ENCODE results near the gene CEP164. TPM values are rescaled to one million over a fixed set of nuclear protein-coding genes. Genes with fewer than 3 reads are reported as not detected.

The CEP164 gene
- total RNA-seq, 4 donors from 2014 or later, result 11.3 to 45.1 (median 15.2) TPM

GRCh38 chr11:117420143-117420485 is 92.5 kb downstream of the CEP164 start:
- peak in 1 of 2 donors; percentile 83 for DNase-seq (ENCODE audit: low spot score in 2 of 2)
- TF ChIP-seq POLR2A (IDR thresholded peaks at IDR 0.05) (no peak), CTCF (IDR thresholded peaks at IDR 0.05) (no peak)
- no peak overlapping the region for H3K4me3 ChIP-seq (ENCODE audit: low read depth, poor library complexity, severe bottlenecking)
- intact Hi-C loops (cut with DNase I; ENCODE audit: low total_unique reads), result no loop called here
- 83 to 87% methylated on average over 10 of the region's 12 CpGs for WGBS, 2 donors

GRCh38 chr11:117420598-117420997 is 92.9 kb downstream of the CEP164 start:
- no peak for TF ChIP-seq CTCF (IDR thresholded peaks at IDR 0.05)
- TF ChIP-seq POLR2A (IDR thresholded peaks at IDR 0.05), result no peak
- intact Hi-C loops (cut with DNase I; ENCODE audit: low total_unique reads), result no loop called here
- H3K4me3 ChIP-seq (ENCODE audit: low read depth, poor library complexity, severe bottlenecking), result no peak overlapping the region
- peak in 1 of 2 donors; percentile 75 for DNase-seq (ENCODE audit: low spot score in 2 of 2)
- 92 to 96% methylated on average over 6 of the region's 6 CpGs for WGBS, 2 donors

- H3K4me3 ChIP-seq (ENCODE audit: low read depth, poor library complexity, severe bottlenecking), result no peak overlapping the region
- TF ChIP-seq POLR2A (IDR thresholded peaks at IDR 0.05) (no peak), CTCF (IDR thresholded peaks at IDR 0.05) (no peak)
- DNase-seq (ENCODE audit: low spot score in 2 of 2), result peak in 1 of 2 donors; percentile 76
- intact Hi-C loops (cut with DNase I; ENCODE audit: low total_unique reads), result no loop called here
- WGBS, 2 donors, result 85% methylated on average over 13 of the region's 13 CpGs
These were observed 93.4 kb downstream of the CEP164 start for GRCh38 chr11:117421041-117421440.

GRCh38 chr11:117421476-117421875 is 93.8 kb downstream of the CEP164 start:
- H3K4me3 ChIP-seq (ENCODE audit: low read depth, poor library complexity, severe bottlenecking), result no peak overlapping the region
- intact Hi-C loops (cut with DNase I; ENCODE audit: low total_unique reads), result no loop called here
- peak in 1 of 2 donors; percentile 46 for DNase-seq (ENCODE audit: low spot score in 2 of 2)
- 79 to 90% methylated on average over 7 of the region's 7 CpGs for WGBS, 2 donors
- TF ChIP-seq CTCF (IDR thresholded peaks at IDR 0.05) (no peak), POLR2A (IDR thresholded peaks at IDR 0.05) (no peak)

- TF ChIP-seq CTCF (IDR thresholded peaks at IDR 0.05), result no peak
- intact Hi-C loops (cut with DNase I; ENCODE audit: low total_unique reads), result no loop called here
- H3K4me3 ChIP-seq (ENCODE audit: low read depth, poor library complexity, severe bottlenecking), result no peak overlapping the region
- WGBS, 2 donors, result 80 to 89% methylated on average over 9 to 14 of the region's 14 CpGs
- peak in 1 of 2 donors; percentile 64 for DNase-seq (ENCODE audit: low spot score in 2 of 2)
These were observed 95.5 kb downstream of the CEP164 start for GRCh38 chr11:117423046-117423575.

- DNase-seq (ENCODE audit: low spot score in 2 of 2), result no peak
- H3K4me3 ChIP-seq (ENCODE audit: low read depth, poor library complexity, severe bottlenecking), result no peak overlapping the region
- 57 to 61% methylated on average over 4 of the region's 4 CpGs for WGBS, 2 donors
- intact Hi-C loops (cut with DNase I; ENCODE audit: low total_unique reads), result loop anchor here (5.0 kb wide), 1 partner anchor 393 kb away; no protein-coding TSS in a partner anchor
- TF ChIP-seq CTCF (IDR thresholded peaks at IDR 0.05), result no peak
- no peak for TF ChIP-seq POLR2A (IDR thresholded peaks at IDR 0.05)
These were observed 97.1 kb downstream of the CEP164 start for GRCh38 chr11:117424781-117425180.

Data from lower leg skin (tissue), 4 donors.